ENCODE measurements around the gene RIOK3. TPM values are rescaled to one million over a fixed set of nuclear protein-coding genes. Genes with fewer than 3 reads are reported as not detected.
A peak's percentile ranks its signal among the peaks of the same experiment; 100 is the strongest.

RIOK3 gene
- polyA plus RNA-seq, 6 donors from 2014 or later, result 67.1 to 95.8 (median 78.8) TPM

DNA sequence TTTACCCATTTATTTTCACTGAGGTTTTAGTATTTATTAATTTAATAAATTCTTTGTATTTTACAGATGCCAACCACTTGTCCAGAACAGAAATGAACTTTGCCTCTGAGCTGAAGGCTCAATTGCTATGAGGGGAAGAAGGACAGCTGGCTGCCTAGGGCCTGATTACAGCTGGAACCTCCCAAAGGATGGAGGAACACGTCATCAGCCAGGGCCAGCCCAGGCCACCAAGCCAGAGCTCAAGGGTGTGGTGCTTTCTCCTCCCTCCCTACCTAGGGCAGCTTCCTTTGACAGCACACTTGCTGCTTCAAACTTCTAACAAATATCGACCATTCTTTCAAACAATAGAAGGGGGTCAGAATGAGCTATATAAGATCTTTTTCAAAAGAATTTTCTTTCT lies 19.7 kb upstream of the RIOK3 start:
- Mint-ChIP-seq H3K27me3 (no peaks in the 10 kb centered on the region), H3K27ac (peak overlapping the region in 2 of 6 donors; percentile 14 to 18), H3K36me3 (peaks cover 5 to 9% of the 10 kb centered on the region in 2 donors), H3K9me3 (peaks cover 0 to 3% (median 0%) of the 10 kb centered on the region in 7 donors), H3K4me3 (no peak overlapping the region), H3K4me1 (peaks cover 12 to 38% (median 17%) of the 10 kb centered on the region in 3 donors)
- no peak for ATAC-seq (ENCODE audit: low read depth in 2 of 2)
- DNase-seq, result no peak

DNA sequence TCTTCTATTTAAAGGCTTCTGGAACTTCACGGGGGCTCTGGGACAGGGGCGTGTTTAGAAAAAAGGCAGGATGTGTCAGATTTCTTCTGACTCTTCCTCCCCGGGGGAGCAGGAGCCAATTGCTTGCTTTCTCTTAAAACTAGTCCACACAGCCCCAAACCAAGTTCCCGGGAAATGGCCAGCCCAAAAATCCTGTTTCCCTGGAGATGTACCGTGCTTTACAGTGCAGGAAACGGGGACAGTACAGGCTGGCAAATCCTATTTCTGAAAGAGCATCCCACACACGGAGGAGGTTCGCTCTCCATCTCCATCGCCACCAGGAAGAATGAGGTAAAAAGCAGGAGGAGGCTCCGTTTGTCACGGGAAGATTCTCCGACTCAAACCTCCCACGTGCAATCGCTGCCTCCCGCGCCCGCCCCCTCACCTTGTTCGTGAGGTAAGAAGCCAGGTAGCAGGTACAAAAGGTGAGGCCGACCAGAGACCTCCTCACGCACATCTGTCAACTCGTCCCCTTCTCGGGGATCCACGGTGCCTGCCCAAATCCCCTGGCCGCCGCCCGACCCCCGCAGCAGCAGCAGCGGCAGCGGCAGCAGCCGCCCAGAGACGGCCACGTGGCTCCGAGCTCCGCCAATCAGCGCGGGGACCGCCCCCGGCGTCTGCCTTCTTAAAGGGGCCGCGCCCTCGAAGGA lies 15.6 kb upstream of the RIOK3 start:
- ATAC-seq (ENCODE audit: low read depth in 2 of 2), result peak; percentile 100
- peak; percentile 72 for DNase-seq
- Mint-ChIP-seq H3K4me1 (peaks cover 17 to 36% (median 20%) of the 10 kb centered on the region in 3 donors), H3K4me3 (peak overlapping the region; percentile 84 to 95 (median 92)), H3K27ac (peak overlapping the region in 5 of 6 donors; percentile 64 to 87 (median 75)), H3K9me3 (no peaks in the 10 kb centered on the region), H3K27me3 (no peaks in the 10 kb centered on the region), H3K36me3 (no peaks in the 10 kb centered on the region)

DNA sequence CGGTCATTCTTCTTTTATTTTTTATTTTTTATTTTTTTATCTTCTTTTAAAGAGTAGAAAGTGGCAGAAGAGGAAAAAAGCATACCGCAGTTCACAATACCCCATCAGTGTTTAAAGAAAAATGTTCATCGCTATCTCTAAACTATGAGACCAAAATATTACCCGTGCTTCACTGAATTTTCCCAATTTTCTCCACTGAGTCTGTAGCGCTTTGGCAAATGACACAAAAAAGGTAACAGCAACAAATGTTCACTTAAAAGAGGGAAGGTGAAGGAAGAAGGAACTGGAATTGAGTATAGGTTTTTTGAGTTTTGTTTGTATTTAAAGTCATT lies 15.1 kb upstream of the RIOK3 start:
- DNase-seq, result no peak
- H3K27me3 Mint-ChIP-seq, result no peaks in the 10 kb centered on the region

DNA sequence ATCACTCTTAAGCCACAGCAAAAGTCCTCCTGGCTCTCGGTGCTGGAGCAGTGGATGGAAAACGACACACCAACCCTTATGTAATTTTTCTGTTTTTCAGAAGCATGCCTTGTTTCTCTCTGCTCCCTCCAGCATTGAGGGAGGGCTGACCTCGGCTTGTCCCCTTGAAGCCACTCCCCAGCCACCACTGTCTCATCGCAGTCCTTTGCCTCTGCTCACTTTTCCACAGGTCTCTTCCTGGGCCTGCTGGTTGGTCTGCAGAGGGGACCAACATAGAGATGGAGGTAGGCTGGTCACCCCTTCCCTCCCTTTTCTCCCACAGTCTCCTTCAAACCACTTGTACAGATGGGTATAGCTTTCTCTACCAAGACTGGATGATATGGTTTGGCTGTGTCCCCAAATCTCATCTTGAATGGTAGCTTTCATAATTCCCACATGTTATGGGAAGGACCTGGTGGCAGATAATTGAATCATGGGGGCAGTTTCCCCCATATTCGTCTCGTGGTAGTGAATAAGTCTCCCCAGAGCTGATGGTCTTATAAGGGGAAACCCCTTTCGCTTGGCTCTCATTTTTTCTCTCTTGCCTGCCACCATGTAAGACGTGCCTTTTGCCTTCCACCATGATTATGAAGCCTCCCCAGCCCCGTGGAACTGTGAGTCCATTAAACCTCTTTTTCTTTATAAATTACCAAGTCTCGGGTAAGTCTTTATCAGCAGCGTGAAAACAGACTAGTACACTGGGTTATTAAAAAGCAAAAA lies 14.3 kb upstream of the RIOK3 start:
- peak overlapping the region in 2 of 6 donors; percentile 21 to 41 for H3K27ac Mint-ChIP-seq
- no peak for ATAC-seq (ENCODE audit: low read depth in 2 of 2)
- H3K27me3 Mint-ChIP-seq, result no peaks in the 10 kb centered on the region
- no peaks in the 10 kb centered on the region for H3K36me3 Mint-ChIP-seq
- peaks cover 17 to 33% (median 20%) of the 10 kb centered on the region in 3 donors for H3K4me1 Mint-ChIP-seq
- no peak for DNase-seq
- no peaks in the 10 kb centered on the region for H3K9me3 Mint-ChIP-seq
- peak overlapping the region; percentile 48 to 95 (median 87) for H3K4me3 Mint-ChIP-seq

More for the DNA sequence above, 15.1 kb upstream of the RIOK3 start:
- no peak for ATAC-seq (ENCODE audit: low read depth in 2 of 2)
- Mint-ChIP-seq H3K4me1 (peaks cover 17 to 36% (median 20%) of the 10 kb centered on the region in 3 donors), H3K9me3 (no peaks in the 10 kb centered on the region), H3K36me3 (no peaks in the 10 kb centered on the region), H3K4me3 (peak overlapping the region; percentile 84 to 95 (median 92)), H3K27ac (peak overlapping the region in 4 of 6 donors; percentile 47 to 87 (median 60))

DNA sequence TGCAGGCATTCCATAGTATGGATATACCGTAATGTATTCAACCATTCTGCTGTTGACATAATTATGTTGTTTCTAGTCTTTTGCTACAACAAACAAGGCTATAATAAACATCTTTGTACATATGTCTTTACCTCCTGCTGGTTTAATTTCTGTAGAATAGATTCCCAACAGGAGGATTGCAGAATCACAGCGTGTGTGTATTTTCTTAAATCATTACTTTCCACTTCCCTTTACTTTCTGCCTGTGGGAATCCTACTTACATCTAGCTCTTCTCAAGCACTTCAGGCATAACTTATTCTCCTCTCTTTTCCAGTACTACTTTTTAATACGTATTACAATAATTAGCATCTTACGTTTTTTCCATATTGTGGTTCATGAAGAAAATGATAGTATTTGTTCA lies 13.0 kb upstream of the RIOK3 start:
- H3K27me3 Mint-ChIP-seq, result no peaks in the 10 kb centered on the region
- ATAC-seq (ENCODE audit: low read depth in 2 of 2), result no peak
- no peaks in the 10 kb centered on the region for H3K9me3 Mint-ChIP-seq
- no peak overlapping the region for H3K27ac Mint-ChIP-seq
- peak overlapping the region in 2 of 8 donors; percentile 26 to 92 for H3K4me3 Mint-ChIP-seq
- DNase-seq, result no peak
- H3K36me3 Mint-ChIP-seq, result no peaks in the 10 kb centered on the region
- H3K4me1 Mint-ChIP-seq, result peaks cover 11 to 25% (median 16%) of the 10 kb centered on the region in 3 donors

DNA sequence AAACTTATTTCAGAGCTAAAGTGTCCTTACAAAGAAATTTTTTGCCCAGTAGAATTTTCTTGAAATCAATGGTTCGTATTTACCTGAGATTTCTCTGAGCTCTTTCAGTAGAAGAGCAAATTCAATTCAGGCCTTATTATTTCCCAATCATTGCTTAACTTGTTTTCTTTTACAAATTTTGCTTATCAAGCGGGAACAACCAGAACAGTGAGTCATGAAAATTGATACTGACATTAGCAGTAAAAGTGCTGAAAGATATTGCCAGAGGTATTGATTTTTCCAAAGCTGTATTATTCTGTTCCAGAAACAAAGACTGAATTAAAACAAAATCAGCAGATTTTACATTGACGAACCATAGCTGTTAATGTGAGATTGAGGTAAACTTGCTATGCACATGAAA lies 10.1 kb upstream of the RIOK3 start:
- Mint-ChIP-seq H3K4me3 (no peak overlapping the region), H3K27ac (no peak overlapping the region), H3K4me1 (peaks cover 0 to 14% (median 8%) of the 10 kb centered on the region in 3 donors), H3K9me3 (no peaks in the 10 kb centered on the region), H3K27me3 (no peaks in the 10 kb centered on the region), H3K36me3 (no peaks in the 10 kb centered on the region)
- ATAC-seq (ENCODE audit: low read depth in 2 of 2), result no peak
- DNase-seq, result no peak

DNA sequence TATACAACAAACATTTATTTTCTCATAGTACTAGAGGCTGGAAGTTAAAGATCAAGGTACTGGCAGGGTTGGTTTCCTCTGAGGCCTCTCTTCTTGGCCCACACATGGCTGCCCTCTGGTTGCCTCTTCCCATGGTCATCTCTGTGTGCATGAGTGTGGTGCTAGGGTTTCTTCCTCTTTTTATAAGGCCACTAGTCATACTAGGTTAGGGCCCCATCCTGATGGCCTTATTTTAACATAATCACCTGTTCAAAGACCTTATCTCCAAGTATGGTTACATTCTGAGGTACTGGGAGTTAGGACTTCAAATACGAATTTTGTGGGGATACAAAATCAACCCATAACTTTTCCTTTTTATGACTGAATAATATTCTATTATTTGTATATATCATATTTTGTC lies 4.8 kb upstream of the RIOK3 start:
- Mint-ChIP-seq H3K27ac (no peak overlapping the region), H3K27me3 (no peaks in the 10 kb centered on the region), H3K4me3 (no peak overlapping the region), H3K4me1 (peaks cover 19 to 33% (median 23%) of the 10 kb centered on the region in 3 donors), H3K36me3 (no peaks in the 10 kb centered on the region), H3K9me3 (no peaks in the 10 kb centered on the region)
- ATAC-seq (ENCODE audit: low read depth in 2 of 2) (no peak), DNase-seq (no peak)

DNA sequence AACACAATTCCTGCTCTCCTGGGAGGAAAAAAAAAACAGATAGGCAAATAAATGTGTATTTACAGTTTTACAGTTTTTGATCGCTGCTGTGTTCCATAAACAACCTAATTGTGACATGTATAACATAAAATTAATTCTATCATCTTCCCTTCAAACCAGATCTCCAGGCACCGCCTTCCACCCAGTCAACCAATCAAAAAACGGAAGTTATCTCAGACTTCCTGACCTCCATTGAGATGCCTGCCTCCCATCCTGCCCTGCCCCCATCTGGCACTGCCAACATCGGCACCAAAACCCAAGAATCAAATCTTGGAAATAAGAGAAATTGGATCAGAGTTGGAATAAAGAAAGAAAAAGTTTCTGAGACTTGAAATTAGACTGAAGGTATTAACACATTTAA lies 3.1 kb upstream of the RIOK3 start:
- peak overlapping the region in 1 of 6 donors; percentile 92 for H3K27ac Mint-ChIP-seq
- H3K4me3 Mint-ChIP-seq, result peak overlapping the region in 3 of 8 donors; percentile 29 to 71 (median 61)
- DNase-seq (no peak), ATAC-seq (ENCODE audit: low read depth in 2 of 2) (no peak)
- peaks cover 23 to 50% (median 35%) of the 10 kb centered on the region in 3 donors for H3K4me1 Mint-ChIP-seq
- H3K36me3 Mint-ChIP-seq, result no peaks in the 10 kb centered on the region
- H3K9me3 Mint-ChIP-seq, result no peaks in the 10 kb centered on the region
- H3K27me3 Mint-ChIP-seq, result no peaks in the 10 kb centered on the region

DNA sequence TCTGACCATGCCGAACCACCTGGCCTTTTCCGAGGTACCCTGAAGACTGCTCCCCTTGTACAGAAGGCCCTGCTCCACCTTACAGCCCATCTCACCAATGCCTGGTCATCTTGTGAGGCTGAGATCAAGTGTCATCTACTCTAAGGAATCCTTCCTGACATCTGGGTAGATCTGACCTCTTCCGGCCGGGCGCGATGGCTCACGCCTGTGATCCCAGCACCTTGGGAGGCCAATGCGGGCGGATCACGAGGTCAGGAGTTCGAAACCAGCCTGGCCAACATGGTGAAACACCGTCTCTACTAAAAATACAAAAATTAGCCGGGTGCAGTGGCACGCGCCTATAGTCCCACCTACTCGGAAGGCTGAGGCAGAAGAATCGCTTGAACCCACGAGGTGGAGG lies 2.1 kb upstream of the RIOK3 start:
- Mint-ChIP-seq H3K27me3 (no peaks in the 10 kb centered on the region), H3K9me3 (no peaks in the 10 kb centered on the region), H3K4me1 (peaks cover 23 to 60% (median 44%) of the 10 kb centered on the region in 3 donors), H3K4me3 (peak overlapping the region in 3 of 8 donors; percentile 15 to 100 (median 98)), H3K27ac (peak overlapping the region in 2 of 6 donors; percentile 69 to 94), H3K36me3 (no peaks in the 10 kb centered on the region)
- ATAC-seq (ENCODE audit: low read depth in 2 of 2) (no peak), DNase-seq (no peak)

DNA sequence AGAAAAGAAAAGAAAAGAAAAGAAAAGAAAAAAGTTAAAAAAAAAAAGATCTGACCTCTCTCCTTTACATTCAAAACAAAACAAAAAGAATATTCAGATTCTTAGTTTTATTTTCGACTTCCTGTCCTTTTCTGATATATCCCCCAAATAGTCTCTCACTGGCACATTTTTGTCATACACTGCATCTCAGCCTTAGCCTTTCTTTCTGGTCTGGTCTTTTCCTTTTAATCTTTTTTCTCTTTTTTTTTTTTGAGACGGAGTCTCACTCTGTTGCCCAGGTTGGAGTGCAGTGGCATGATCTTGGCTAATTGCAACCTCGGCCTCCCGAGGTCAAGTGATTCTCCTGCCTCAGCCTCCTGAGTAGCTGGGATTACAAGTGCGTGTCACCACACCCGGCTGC lies 1.6 kb upstream of the RIOK3 start:
- no peak for DNase-seq
- H3K4me1 Mint-ChIP-seq, result peaks cover 23 to 61% (median 44%) of the 10 kb centered on the region in 3 donors

DNA sequence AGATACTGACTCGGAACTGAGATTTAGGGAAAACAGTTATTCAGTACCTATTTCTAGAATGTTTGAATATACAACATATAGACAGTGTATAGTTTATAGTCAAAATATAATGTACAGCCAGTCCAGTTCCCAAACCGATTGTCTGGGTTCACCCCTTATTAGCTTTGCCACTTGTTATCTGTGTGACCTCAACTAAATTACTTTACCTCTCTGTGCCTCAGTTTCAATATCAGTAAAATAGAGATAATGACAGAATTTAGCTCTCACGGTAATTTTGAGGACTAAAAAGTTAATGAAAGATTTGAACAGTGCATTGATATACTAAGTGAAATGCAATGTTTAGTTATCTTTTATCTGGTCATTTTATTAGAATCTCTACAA lies 750 bp upstream of the RIOK3 start:
- ATAC-seq (ENCODE audit: low read depth in 2 of 2), result no peak
- no peak for DNase-seq
- Mint-ChIP-seq H3K27me3 (no peaks in the 10 kb centered on the region), H3K36me3 (peaks cover 0 to 7% of the 10 kb centered on the region in 2 donors), H3K4me3 (peak overlapping the region; percentile 96 to 100 (median 99)), H3K9me3 (no peaks in the 10 kb centered on the region), H3K4me1 (peaks cover 31 to 65% (median 50%) of the 10 kb centered on the region in 3 donors), H3K27ac (peak overlapping the region; percentile 94 to 99 (median 97))

More for the DNA sequence above, 1.6 kb upstream of the RIOK3 start:
- no peaks in the 10 kb centered on the region for H3K27me3 Mint-ChIP-seq
- ATAC-seq (ENCODE audit: low read depth in 2 of 2), result no peak
- H3K4me3 Mint-ChIP-seq, result peak overlapping the region in 3 of 8 donors; percentile 49 to 100 (median 98)
- H3K27ac Mint-ChIP-seq, result peak overlapping the region in 4 of 6 donors; percentile 38 to 99 (median 96)
- H3K9me3 Mint-ChIP-seq, result no peaks in the 10 kb centered on the region
- H3K36me3 Mint-ChIP-seq, result no peaks in the 10 kb centered on the region

DNA sequence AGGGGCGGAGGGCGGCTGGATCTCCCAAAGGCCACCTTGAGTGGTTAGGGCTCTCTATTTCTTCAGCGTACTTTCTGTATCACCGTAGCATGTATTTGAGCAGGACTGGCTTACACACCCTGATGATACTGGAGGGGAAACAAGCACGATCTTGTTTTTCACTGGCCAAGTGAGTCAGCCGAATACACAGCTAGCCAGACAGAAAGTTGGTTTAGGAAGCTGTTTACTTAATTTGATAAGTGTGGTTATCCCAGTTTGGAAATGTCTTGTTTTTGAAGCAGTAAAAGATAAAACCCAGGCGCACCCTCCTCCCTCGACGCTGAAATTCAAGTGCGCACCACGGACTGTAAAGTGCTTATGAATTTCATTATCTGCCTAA lies 582 bp downstream of the RIOK3 start:
- H3K4me1 Mint-ChIP-seq, result peaks cover 42 to 76% (median 62%) of the 10 kb centered on the region in 3 donors
- DNase-seq (no peak), ATAC-seq (ENCODE audit: low read depth in 2 of 2) (peak; percentile 32 to 43)

DNA sequence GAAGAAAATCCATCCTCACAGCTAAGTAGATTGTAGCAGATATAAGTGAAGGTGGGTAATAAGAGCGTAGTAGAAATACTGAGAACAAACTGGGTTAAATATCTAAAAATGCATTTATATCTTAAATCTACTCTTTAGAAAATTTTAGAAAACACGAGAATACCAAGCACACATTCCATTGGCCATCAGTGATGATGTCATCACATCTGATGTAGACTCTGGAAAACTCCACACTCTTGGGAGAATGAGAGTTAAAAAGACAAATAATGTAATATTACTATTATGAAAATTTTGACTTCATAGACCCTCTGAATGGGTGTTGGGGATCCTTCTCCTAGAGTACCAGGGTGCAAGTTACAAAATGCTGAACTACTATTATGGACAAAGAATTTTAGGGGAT lies 3.7 kb downstream of the RIOK3 start:
- Mint-ChIP-seq H3K4me3 (peak overlapping the region in 5 of 8 donors; percentile 37 to 65 (median 59)), H3K27me3 (no peaks in the 10 kb centered on the region), H3K27ac (peak overlapping the region in 4 of 6 donors; percentile 34 to 77 (median 52)), H3K4me1 (peaks cover 63 to 88% (median 83%) of the 10 kb centered on the region in 3 donors), H3K36me3 (peaks cover 10 to 15% of the 10 kb centered on the region in 2 donors), H3K9me3 (no peaks in the 10 kb centered on the region)
- ATAC-seq (ENCODE audit: low read depth in 2 of 2), result no peak
- no peak for DNase-seq

More for the DNA sequence above, 582 bp downstream of the RIOK3 start:
- H3K36me3 Mint-ChIP-seq, result peaks cover 5 to 8% of the 10 kb centered on the region in 2 donors
- H3K4me3 Mint-ChIP-seq, result peak overlapping the region; percentile 96 to 100 (median 99)
- H3K27ac Mint-ChIP-seq, result peak overlapping the region; percentile 94 to 99 (median 97)
- H3K9me3 Mint-ChIP-seq, result no peaks in the 10 kb centered on the region
- no peaks in the 10 kb centered on the region for H3K27me3 Mint-ChIP-seq
